Astrocyte of the hippocampus (primary cell): ENCODE data around the gene GSC2.

Experiments
- DNase-seq: peaks from one replicate; pipeline ENCODE4 v3.0.0; 2011; ENCODE audit warnings: low read depth, low spot score

Gene GSC2

GRCh38 chr22:19120829-19121630, 29.1 kb downstream of the GSC2 start:
- DNase-seq: peak; percentile 77

GRCh38 chr22:19119949-19120348, 30.1 kb downstream of the GSC2 start:
- DNase-seq: no peak

DNA sequence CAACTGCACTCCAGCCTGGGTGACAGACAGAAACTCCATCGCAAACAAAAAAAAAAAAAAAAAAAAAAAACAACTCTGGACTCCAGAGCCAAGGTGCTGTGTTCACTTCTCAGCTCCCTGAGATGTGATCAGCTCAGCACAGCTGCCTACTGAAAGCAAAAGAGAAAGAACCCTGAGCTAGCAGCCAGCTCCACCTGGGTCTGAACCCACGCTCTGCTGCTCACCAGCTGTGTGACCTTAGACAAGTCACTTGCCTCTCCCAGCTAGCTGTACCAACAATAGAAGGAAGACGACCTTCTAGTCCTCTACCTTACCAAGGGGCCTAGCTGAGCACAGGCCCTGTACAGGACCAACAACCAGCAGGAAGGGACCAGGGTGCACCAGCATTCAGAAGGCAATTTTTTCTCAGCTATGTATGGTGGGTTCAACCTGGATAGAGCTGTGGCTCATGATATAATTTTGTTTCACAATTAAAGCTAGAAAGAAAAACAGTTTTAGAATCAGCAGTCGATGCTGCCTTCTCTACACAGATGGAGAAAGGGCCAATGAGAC, 31.7 kb downstream of the GSC2 start:
- DNase-seq: no peak

DNA sequence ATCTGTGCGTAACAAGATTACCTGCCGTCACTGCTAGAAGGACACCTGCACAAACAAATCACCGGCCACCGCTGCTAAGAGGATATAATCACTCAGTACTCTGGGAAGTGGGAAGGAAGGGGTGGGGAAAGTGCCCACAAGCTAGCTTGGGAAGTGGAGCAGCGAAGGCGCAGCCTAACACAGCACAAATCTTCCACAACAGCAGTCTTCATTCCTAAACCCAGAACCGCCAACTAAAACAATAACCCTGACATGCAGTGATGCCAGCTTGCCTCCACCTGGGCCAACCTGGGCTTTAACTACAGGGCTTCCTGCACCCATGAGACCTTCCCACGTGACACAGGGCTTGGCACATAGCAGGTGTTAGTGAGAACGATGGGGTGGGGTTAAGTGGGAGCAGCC, 33.0 kb downstream of the GSC2 start:
- DNase-seq: no peak

GRCh38 chr22:19115628-19116027, 34.5 kb downstream of the GSC2 start:
- no peak for DNase-seq

DNA sequence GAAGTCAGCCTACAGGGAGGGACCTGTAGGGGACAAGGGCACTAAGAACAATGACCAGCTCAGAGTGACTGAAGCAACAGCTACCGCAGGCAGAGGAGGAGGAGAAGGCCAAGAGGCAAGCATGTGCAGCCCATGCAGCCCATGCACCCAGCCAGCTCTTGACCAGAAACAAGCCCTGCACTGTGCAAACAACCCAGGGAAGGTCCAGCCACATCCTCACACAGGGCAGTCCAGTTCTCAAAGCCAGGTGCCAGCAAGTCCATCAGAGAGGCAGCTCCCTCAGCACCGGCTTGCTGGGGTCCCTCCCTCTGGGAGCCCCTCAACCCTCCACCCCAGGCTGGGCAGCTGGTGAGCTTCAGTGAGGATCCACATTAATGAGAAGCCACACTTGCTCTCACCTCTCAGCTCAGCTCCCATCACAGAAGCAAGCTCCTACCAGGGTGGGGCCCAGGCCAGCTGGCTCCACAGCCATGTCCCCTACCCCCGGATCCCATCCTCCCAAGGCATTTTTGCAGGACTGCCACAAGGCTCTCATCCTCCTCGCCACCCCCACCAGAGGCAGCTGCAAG, 35.0 kb downstream of the GSC2 start:
- DNase-seq: no peak

DNA sequence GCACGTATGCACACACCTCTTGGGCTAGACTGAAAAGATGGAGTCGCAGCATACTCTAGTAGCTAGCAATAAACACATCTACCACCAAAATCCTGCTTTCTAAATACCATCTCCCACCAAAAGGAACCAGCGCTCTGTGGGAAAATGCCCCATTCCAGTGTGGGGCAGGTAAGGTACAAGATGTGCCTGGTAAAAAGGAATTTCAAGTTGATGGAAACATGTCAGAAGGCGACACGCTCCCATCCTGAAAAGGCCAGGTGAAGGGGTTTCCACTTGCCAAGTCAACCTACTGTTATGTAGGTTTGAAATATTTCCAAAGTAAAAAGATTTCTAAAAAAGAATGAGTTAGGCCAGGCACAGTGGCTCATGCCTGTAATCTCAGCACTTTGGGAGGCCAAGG, 36.7 kb downstream of the GSC2 start:
- no peak for DNase-seq

DNA sequence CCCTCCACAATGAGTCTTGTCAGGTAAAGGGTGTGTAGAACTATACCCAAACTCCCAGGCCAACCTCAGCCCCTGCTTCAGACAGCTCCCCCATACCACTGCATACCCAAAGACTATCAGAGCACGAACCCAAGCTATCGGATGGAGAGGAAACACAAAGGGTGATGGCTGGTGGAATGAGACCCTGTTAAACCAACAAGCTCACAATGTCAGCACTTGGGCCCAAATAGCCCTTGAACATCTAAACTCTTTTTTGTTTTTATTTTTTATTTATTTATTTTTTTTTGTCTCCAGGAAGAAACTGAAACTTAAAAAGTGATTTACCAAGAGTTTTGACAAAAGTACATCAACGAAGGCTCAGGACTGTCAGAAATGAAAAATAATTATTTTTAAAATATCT, 38.5 kb downstream of the GSC2 start:
- no peak for DNase-seq

GRCh38 chr22:19111140-19111539, 39.0 kb downstream of the GSC2 start:
- no peak for DNase-seq

- no peak for DNase-seq
These were observed 39.4 kb downstream of the GSC2 start for GRCh38 chr22:19110646-19111045.

- no peak for DNase-seq
These were observed 40.0 kb downstream of the GSC2 start for GRCh38 chr22:19110064-19110458.

- no peak for DNase-seq
These were observed 40.7 kb downstream of the GSC2 start for GRCh38 chr22:19109198-19110063.

DNA sequence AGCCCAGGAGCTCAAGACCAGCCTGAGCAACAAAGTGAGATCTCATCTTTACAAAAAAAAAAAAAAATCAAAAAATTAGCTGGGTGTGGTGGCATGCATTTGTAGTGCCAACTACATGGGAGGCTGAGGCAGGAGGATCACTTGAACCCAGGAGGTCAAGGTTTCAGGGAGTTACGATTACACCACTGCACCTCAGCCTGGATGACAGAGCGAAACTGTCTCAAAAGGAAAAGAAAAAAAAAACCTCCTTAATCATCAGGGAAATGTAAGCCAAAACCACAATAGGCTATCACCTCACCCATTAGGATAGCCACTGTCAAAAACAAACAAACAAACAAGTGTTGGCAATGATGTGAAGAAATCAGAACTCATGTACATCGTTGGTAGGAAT, 41.3 kb downstream of the GSC2 start:
- DNase-seq: no peak

DNA sequence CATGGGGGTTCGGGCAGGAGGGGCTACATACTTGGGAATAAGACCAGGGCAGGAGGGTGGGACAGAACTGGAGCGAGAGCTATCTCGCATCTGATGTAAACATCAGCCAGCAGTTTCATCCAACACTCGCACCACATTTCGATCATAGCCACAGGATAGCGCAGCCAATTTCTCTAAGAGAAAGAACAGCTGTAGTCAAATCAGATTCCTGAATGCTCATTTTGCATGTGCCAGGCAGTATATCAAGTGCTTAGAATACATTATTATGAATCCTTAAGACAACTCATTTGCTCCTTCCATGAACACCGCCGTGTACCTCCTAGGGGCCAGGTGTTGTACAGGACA, 42.4 kb downstream of the GSC2 start:
- no peak for DNase-seq

GRCh38 chr22:19106886-19107729, 43.0 kb downstream of the GSC2 start:
- DNase-seq: no peak

- DNase-seq: no peak
These were observed 44.0 kb downstream of the GSC2 start for GRCh38 chr22:19105867-19106802.

DNA sequence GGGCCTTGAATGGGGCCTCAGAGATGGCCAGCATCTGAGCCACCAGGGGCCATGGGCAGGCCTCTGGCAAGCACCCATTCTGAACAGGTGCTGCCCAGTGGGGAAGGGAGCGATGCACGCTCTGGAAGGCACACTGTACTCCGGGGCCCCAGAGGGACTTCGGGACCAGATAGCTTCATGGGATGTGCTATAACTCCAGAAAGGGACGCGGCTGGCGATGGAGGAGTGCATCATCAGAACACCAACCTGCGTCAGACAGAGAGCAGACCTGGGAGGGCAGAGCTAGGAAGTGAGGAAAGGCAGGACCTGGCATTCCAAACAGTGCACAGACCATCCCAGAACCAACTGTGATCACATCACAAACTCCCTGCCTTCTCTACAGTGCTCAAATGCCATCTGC, 44.6 kb downstream of the GSC2 start:
- DNase-seq: no peak

- peak; percentile 39 for DNase-seq
These were observed 45.9 kb downstream of the GSC2 start for GRCh38 chr22:19103880-19104821.

DNA sequence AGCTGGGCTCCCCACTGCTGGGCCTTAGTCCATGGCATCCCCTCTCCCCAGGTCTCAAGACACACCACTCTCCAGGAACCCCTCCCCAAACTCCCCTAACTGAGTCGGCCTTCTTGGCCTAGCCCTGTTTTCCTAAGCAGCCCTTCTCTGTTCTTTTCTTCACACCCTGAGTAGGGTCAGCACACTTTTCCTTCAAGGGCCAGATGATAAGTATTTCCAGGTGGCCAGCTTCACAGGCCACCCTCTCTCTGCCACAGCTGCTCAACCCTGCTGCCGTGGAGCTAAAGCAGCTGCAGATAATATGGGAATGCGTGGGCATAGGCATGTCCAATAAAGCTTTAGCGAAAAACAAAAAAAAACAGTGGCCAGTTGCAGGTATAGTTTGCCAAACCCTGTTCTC, 51.9 kb downstream of the GSC2 start:
- DNase-seq: no peak
